Endothelial cell of umbilical vein (primary cell): ENCODE results near the gene RAB3IL1. TPM values are rescaled to one million over a fixed set of nuclear protein-coding genes. Genes with fewer than 3 reads are reported as not detected.

Source experiments
- BruUV-seq: library from RNA; stranded (reverse); fragments of 400-500 nt; replicated peaks from 2 replicates; lab custom pipeline; 2021; lab: Mats Ljungman, UMichigan
- CTCF ChIA-PET: fragments of 300-600, 350-600 bp; sonication (Branson Sonifier 250); formaldehyde crosslinking; loops from one replicate; lab custom pipeline; 2021; ENCODE audit warnings: antibody characterized with exemption, inconsistent platforms; lab: Charles Lee
- POLR2A ChIA-PET: fragments of 300-600, 350-600 bp; sonication (Branson Sonifier 250); formaldehyde crosslinking; loops from one replicate; lab custom pipeline; 2021; ENCODE audit warnings: antibody characterized with exemption, inconsistent platforms; lab: Charles Lee
- DNase-seq: peaks from one replicate; pipeline ENCODE4 v3.0.0-alpha.2; 2011; ENCODE audit warnings: low read depth, low spot score
- FAIRE-seq: peaks from 2 replicates; lab custom pipeline; 2011; peaks lifted over from hg19 to GRCh38; lab: Jason Lieb, UNC
- H2AFZ ChIP-seq: 2 replicates; pipeline ENCODE4 v1.6.0; 2012; ENCODE audit warnings: low read depth, low read length, control low read depth, inconsistent platforms
- H3K27ac ChIP-seq: 2 replicates; pipeline ENCODE4 v1.5.1; 2011; ENCODE audit warnings: low read depth, mild to moderate bottlenecking, control low read depth, low read length, moderate library complexity; ENCODE audit not compliant: insufficient read depth
- H3K27me3 ChIP-seq, 2 experiments: 2 replicates each; pipeline versions ENCODE4 v1.6.0 to v1.6.1; 2011; ENCODE audit warnings: low read length in 2 of 2, mixed read lengths in 1 of 2; ENCODE audit not compliant: control insufficient read depth in 2 of 2, insufficient read depth in 2 of 2
- H3K36me3 ChIP-seq, 2 experiments: 2 replicates in 1 of 2; 3 replicates in 1 of 2; pipeline ENCODE4 v1.5.1; 2011; ENCODE audit warnings: low read length in 2 of 2, mild to moderate bottlenecking in 1 of 2, moderate library complexity in 1 of 2; ENCODE audit not compliant: control insufficient read depth in 2 of 2, insufficient read depth in 2 of 2; ENCODE audit errors: extremely low read depth in 1 of 2
- H3K4me1 ChIP-seq: 3 replicates; pipeline ENCODE4 v1.5.1; 2011; ENCODE audit warnings: mild to moderate bottlenecking, low read length; ENCODE audit not compliant: control insufficient read depth, insufficient read depth; ENCODE audit errors: extremely low read depth
- H3K4me2 ChIP-seq: 2 replicates; pipeline ENCODE4 v1.6.1; 2011; ENCODE audit warnings: low read length, control low read depth, mixed read lengths; ENCODE audit not compliant: insufficient read depth
- H3K4me3 ChIP-seq, 3 experiments: fragments of 200-600 bp in 1 of 3; sonication (generic), shearing (Covaris generic) in 1 of 3; replicated peaks in 1 of 3; 2 replicates each; pipeline ENCODE4 v1.5.1; 2011 to 2016; ENCODE audit warnings: control low read depth in 3 of 3, low read length in 3 of 3, mild to moderate bottlenecking in 2 of 3, inconsistent platforms in 1 of 3, low read depth in 1 of 3, moderate library complexity in 1 of 3; ENCODE audit not compliant: insufficient read depth in 1 of 3
- H3K79me2 ChIP-seq: 2 replicates; pipeline ENCODE4 v1.6.0; 2012; ENCODE audit warnings: low read length, inconsistent platforms; ENCODE audit not compliant: control insufficient read depth, insufficient read depth
- H3K9ac ChIP-seq: replicated peaks from 2 replicates; pipeline ENCODE3; 2011; ENCODE audit warnings: low read length, control low read depth; ENCODE audit not compliant: insufficient read depth; ENCODE audit errors: extremely low read depth
- H3K9me1 ChIP-seq: replicated peaks from 3 replicates; pipeline ENCODE4 v1.6.0; 2011; ENCODE audit warnings: mild to moderate bottlenecking, low read length; ENCODE audit not compliant: control insufficient read depth, insufficient read depth; ENCODE audit errors: extremely low read depth
- H3K9me3 ChIP-seq: replicated peaks from 2 replicates; pipeline ENCODE4 v1.5.1; 2012; ENCODE audit warnings: low read length, inconsistent platforms; ENCODE audit not compliant: control insufficient read depth, insufficient read depth
- H4K20me1 ChIP-seq: replicated peaks from 2 replicates; pipeline ENCODE3; 2011; ENCODE audit warnings: mild to moderate bottlenecking, low read length; ENCODE audit not compliant: control insufficient read depth, insufficient read depth; ENCODE audit errors: extremely low read depth
- CTCF ChIP-seq, 2 donors: IDR thresholded peaks; 1 replicate in 1 of 2; 2 replicates in 1 of 2; pipeline ENCODE4 v1.5.1; 2011; ENCODE audit warnings: low read length in 2 of 2, mild to moderate bottlenecking in 2 of 2, moderate library complexity in 2 of 2, control low read depth in 1 of 2, inconsistent platforms in 1 of 2, low read depth in 1 of 2; ENCODE audit not compliant: insufficient read depth in 1 of 2; ENCODE audit errors: extremely low read depth in 1 of 2
- EZH2 ChIP-seq: IDR thresholded peaks from 2 replicates; pipeline ENCODE4 v1.6.1; 2012; ENCODE audit warnings: borderline replicate concordance, low read depth, mild to moderate bottlenecking, moderate library complexity, low read length, inconsistent platforms; ENCODE audit not compliant: severe bottlenecking
- FOS ChIP-seq: IDR thresholded peaks from 2 replicates; pipeline ENCODE4 v1.6.1; 2011; ENCODE audit warnings: mild to moderate bottlenecking, low read length, moderate library complexity, borderline replicate concordance; ENCODE audit not compliant: insufficient read depth
- GATA2 ChIP-seq: IDR thresholded peaks from 2 replicates; pipeline ENCODE4 v1.7.0; 2011; ENCODE audit warnings: low read depth, mild to moderate bottlenecking, moderate library complexity, mixed read lengths, low read length; ENCODE audit not compliant: insufficient read length, insufficient read depth
- JUN ChIP-seq: IDR thresholded peaks from 2 replicates; pipeline ENCODE4 v1.6.1; 2011; ENCODE audit warnings: borderline replicate concordance, low read depth; ENCODE audit not compliant: insufficient read length, insufficient read depth
- MAX ChIP-seq: IDR thresholded peaks from 2 replicates; pipeline ENCODE4 v1.6.1; 2011; ENCODE audit not compliant: insufficient read depth, insufficient read length
- MYC ChIP-seq: IDR thresholded peaks from one replicate; pipeline ENCODE4 v1.6.1; 2011; ENCODE audit warnings: mild to moderate bottlenecking, low read depth, low read length
- POLR2A ChIP-seq: IDR thresholded peaks from 2 replicates; pipeline ENCODE4 v1.6.1; 2012; ENCODE audit warnings: low read depth, mild to moderate bottlenecking, control low read depth, low read length
- POLR2AphosphoS5 ChIP-seq: IDR thresholded peaks from 2 replicates; pipeline ENCODE4 v1.6.1; 2012; ENCODE audit warnings: low read depth, mild to moderate bottlenecking, control low read depth, low read length, moderate library complexity; ENCODE audit not compliant: insufficient read depth
- dilution Hi-C: fragments of 300-500 bp; cut with MboI; formaldehyde crosslinking; loops from one replicate; pipeline ENCODE4 v1.15.0; 2019; ENCODE audit warnings: low sequenced_read_pairs; ENCODE audit not compliant: extremely low pct_ligation_motif_present
- intact Hi-C: fragments of 100-400 bp; cut with micrococcal nuclease; formaldehyde crosslinking; loops from one replicate; pipeline ENCODE4 v1.10.0; 2022
- polyA plus RNA-seq, 4 experiments: library from polyadenylated mRNA; depleted of rRNA in 3 of 4; stranded (reverse) in 3 of 4; unstranded in 1 of 4; fragments of >200 nt; gene quantifications; 2 replicates each; pipeline versions ENCODE4 v1.2.1 to v1.2.3, GENCODE V29; 2011 to 2012; ENCODE audit warnings: missing spikeins in 1 of 4
- total RNA-seq: library from RNA; stranded (reverse); gene quantifications from 2 replicates; pipeline ENCODE4 v1.2.3, GENCODE V29; 2021

Gene RAB3IL1
- total and polyA plus RNA-seq, 2 donors (not counting 3 experiments of a cell fraction or from before 2014, with no cell fraction given), result 1.8 to 3.6 TPM

GRCh38 chr11:61908730-61909316 lies 8.5 kb downstream of the RAB3IL1 start:
- Histone ChIP-seq H3K27ac (no peak overlapping the region), H4K20me1 (no peaks in the 10 kb centered on the region), H3K4me3 (no peak overlapping the region), H3K36me3 (no peaks in the 10 kb centered on the region), H3K9ac (no peak overlapping the region), H3K27me3 (no peaks in the 10 kb centered on the region), H2AFZ (no peak overlapping the region), H3K4me1 (no peaks in the 10 kb centered on the region), H3K4me2 (no peak overlapping the region), H3K9me3 (no peaks in the 10 kb centered on the region), H3K79me2 (no peaks in the 10 kb centered on the region), H3K9me1 (no peaks in the 10 kb centered on the region)
- BruUV-seq, result no TSS peak
- dilution Hi-C loops (no loop called here), intact Hi-C loops (no loop called here)
- no peak for DNase-seq
- ChIA-PET POLR2A (no interaction called here), CTCF (interaction anchor here (0.9 to 16.0 kb wide), 6 partner anchors 10 to 200 kb away, joined by 3 to 416 read pairs (median 10); no protein-coding TSS in a partner anchor)
- FAIRE-seq, result no peak
- no peak for TF ChIP-seq FOS
- no peak for TF ChIP-seq GATA2
- no peak for TF ChIP-seq POLR2AphosphoS5
- TF ChIP-seq MYC, result no peak

- no peak for FAIRE-seq
- CTCF ChIA-PET, result interaction anchor here (0.9 to 16.0 kb wide), 8 partner anchors 9 to 201 kb away, joined by 3 to 416 read pairs (median 8); no protein-coding TSS in a partner anchor
- DNase-seq, result no peak
Measured at GRCh38 chr11:61907871-61908729, 9.3 kb downstream of the RAB3IL1 start.

More at GRCh38 chr11:61907871-61908729, 9.3 kb downstream of the RAB3IL1 start:
- no peak overlapping the region for H3K27ac ChIP-seq
- no peak overlapping the region for H3K9ac ChIP-seq
- no peaks in the 10 kb centered on the region for H3K9me1 ChIP-seq
- no peaks in the 10 kb centered on the region for H3K36me3 ChIP-seq
- H3K9me3 ChIP-seq, result no peaks in the 10 kb centered on the region
- TF ChIP-seq MYC (no peak), POLR2AphosphoS5 (no peak), CTCF (IDR thresholded peaks at IDR 0.05; ENCODE audit: extremely low read depth in 1 of 2, insufficient read depth in 1 of 2, low read depth in 1 of 2, low read length in 2 of 2) (no peak), MAX (no peak), POLR2A (no peak), FOS (no peak), GATA2 (no peak), EZH2 (no peak), JUN (no peak)
- no peaks in the 10 kb centered on the region for H3K79me2 ChIP-seq
- H3K4me3 ChIP-seq, result no peak overlapping the region
- intact Hi-C loops, result no loop called here
- no peaks in the 10 kb centered on the region for H3K4me1 ChIP-seq
- no peak overlapping the region for H3K4me2 ChIP-seq
- no peak overlapping the region for H2AFZ ChIP-seq
- POLR2A ChIA-PET, result no interaction called here
- no peaks in the 10 kb centered on the region for H3K27me3 ChIP-seq
- H4K20me1 ChIP-seq, result no peaks in the 10 kb centered on the region
- no TSS peak for BruUV-seq
- dilution Hi-C loops, result no loop called here
